Measurements from ENCODE around the gene OSBPL5.

The OSBPL5 gene

GRCh38 chr11:3181725-3182461, 16.8 kb upstream of the OSBPL5 start:
- no peak overlapping the region for H3K27ac ChIP-seq
- no peak for DNase-seq (ENCODE audit: low spot score)
- ChIA-PET CTCF (interaction anchor here (0.6 kb wide), 1 partner anchor 740 kb away, joined by 4 read pairs; no protein-coding TSS in a partner anchor), POLR2A (ENCODE audit: low non-redundant PET) (no interaction called here)
- TF ChIP-seq CTCF (conservative IDR thresholded peaks at IDR 0.05; ENCODE audit: low read depth), result no peak

- DNase-seq (ENCODE audit: low spot score), result no peak
- ChIA-PET POLR2A (ENCODE audit: low non-redundant PET) (no interaction called here), CTCF (no interaction called here)
- no peak overlapping the region for H3K27ac ChIP-seq
- TF ChIP-seq CTCF (conservative IDR thresholded peaks at IDR 0.05; ENCODE audit: low read depth), result no peak
Observed at GRCh38 chr11:3180869-3181268, 15.8 kb upstream of the OSBPL5 start.

GRCh38 chr11:3178349-3178748, 13.2 kb upstream of the OSBPL5 start:
- H3K27ac ChIP-seq, result no peak overlapping the region
- ChIA-PET CTCF (no interaction called here), POLR2A (ENCODE audit: low non-redundant PET) (no interaction called here)
- TF ChIP-seq CTCF (conservative IDR thresholded peaks at IDR 0.05; ENCODE audit: low read depth), result no peak
- DNase-seq (ENCODE audit: low spot score), result no peak

- H3K27ac ChIP-seq, result no peak overlapping the region
- ChIA-PET CTCF (no interaction called here), POLR2A (ENCODE audit: low non-redundant PET) (no interaction called here)
- no peak for DNase-seq (ENCODE audit: low spot score)
- TF ChIP-seq CTCF (conservative IDR thresholded peaks at IDR 0.05; ENCODE audit: low read depth), result no peak
Observed at GRCh38 chr11:3177931-3178330, 12.8 kb upstream of the OSBPL5 start.

GRCh38 chr11:3176487-3176886, 11.4 kb upstream of the OSBPL5 start:
- no peak for DNase-seq (ENCODE audit: low spot score)
- POLR2A ChIA-PET (ENCODE audit: low non-redundant PET), result interaction anchor here (0.6 kb wide), 1 partner anchor 11 kb away, joined by 5 read pairs; no protein-coding TSS in a partner anchor
- no peak overlapping the region for H3K27ac ChIP-seq
- CTCF ChIA-PET, result no interaction called here
- no peak for TF ChIP-seq CTCF (conservative IDR thresholded peaks at IDR 0.05; ENCODE audit: low read depth)

- POLR2A ChIA-PET (ENCODE audit: low non-redundant PET), result no interaction called here
- TF ChIP-seq CTCF (conservative IDR thresholded peaks at IDR 0.05; ENCODE audit: low read depth), result no peak
- CTCF ChIA-PET, result no interaction called here
- DNase-seq (ENCODE audit: low spot score), result no peak
- no peak overlapping the region for H3K27ac ChIP-seq
Observed at GRCh38 chr11:3175194-3175593, 10.1 kb upstream of the OSBPL5 start.

Measured in RWPE1 (cell line).